ENCODE results near the gene PARP16.

Gene PARP16

DNA sequence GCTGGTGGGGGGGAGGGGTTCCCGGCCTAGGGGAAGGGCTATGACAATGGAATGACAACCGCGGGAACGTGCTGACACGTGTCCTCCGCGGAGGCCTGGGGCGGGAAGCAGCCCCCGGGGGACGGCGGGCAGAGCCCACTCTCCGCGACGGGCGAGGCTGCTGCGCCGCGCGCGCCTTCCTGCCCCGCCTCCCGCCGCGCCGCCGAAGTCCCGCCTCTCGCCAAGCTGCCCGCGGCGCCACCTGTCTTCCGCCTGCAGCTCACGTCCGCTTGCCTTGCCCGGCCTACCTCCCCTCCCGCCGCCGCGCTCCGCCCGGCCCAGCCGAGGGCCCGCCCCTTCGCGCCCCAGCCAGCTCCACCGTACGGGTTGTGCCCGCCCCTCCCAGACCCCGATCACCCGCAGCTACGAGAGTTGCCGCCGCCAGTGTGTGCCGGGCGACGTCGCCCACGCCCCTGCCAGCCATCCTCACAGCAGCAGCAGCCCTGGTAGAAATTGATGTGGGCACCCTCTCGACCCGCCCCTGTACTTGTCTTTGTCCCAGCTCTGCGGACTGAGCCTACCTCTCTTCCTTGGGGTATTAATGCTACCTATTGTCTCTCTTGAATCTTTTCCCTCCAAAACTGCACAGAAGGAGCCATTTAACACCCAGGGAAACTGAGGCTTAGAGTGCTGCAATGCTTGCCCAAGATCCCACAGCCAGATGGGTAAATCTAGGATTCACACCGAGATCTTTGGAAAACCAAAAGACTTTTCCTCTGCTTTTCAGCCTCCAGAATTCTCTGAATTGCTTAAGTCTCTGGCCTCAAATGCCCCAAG is at the start of gene PARP16:
Gene PARP16, minus strand, starts transcription at position 180 of the 816 bp plus-strand sequence. CDS start 457 bp downstream, outside the sequence.
- Histone ChIP-seq H3K4me1 (ENCODE audit: insufficient read depth, low read length) (peaks cover 10% of the 10 kb centered on the region; the same call in 1 of the 2 replicates), H3K9me3 (ENCODE audit: insufficient read depth, low read depth, low read length) (no peaks in the 10 kb centered on the region), H3K27ac (ENCODE audit: low read length) (no peak within 1 kb of the TSS), H3K36me3 (ENCODE audit: insufficient read depth, low read depth, low read length) (no peaks in the 10 kb centered on the region), H3K9ac (ENCODE audit: low read depth, low read length) (peak within 1 kb of the TSS; percentile 70), H3K27me3 (ENCODE audit: insufficient read depth, low read length) (peaks cover 26% of the 10 kb centered on the region), H3K4me3 (ENCODE audit: low read length) (peak within 1 kb of the TSS; percentile 76)

DNA sequence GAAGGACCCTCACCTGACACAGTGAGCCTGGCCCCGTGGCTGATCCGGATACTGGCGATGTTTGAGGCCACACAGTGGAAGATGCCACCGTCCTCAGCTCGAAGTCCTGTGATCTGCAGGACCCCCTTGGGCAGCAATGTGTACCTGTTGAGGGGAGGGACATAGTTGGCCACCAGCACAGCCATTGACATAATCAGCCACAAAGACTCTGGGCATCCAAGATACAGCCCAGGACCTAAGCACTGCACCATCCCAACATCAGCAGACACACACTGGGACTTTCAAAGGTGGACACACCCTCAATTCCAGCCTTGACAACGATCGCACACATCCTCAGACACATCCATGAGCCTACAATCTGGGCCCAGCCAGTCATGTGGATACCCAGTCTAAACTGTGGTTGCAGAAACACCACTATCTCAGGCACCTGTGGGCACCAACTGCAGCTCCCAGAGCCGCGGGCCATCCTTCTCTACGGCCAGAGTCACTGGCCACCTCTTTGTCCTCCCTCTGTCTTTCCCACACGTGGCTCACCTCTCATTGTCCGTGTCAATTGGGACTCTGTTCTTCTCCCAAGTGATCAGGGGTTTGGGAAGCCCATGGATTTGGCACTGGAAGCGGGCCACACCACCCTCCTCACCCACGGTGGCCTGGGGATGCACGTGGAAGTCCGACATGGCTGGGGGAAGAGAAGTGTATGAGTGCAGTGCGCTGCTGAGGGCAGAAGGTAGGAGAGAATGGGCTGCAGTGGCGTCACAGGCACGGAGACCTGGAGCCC is 48.8 kb upstream of the PARP16 start:
- Histone ChIP-seq H3K9me3 (ENCODE audit: insufficient read depth, low read depth, low read length) (no peaks in the 10 kb centered on the region), H3K9ac (ENCODE audit: low read depth, low read length) (no peak overlapping the region), H3K36me3 (ENCODE audit: insufficient read depth, low read depth, low read length) (peaks cover 19% of the 10 kb centered on the region; the same call in 1 of the 2 replicates), H3K27me3 (ENCODE audit: insufficient read depth, low read length) (no peaks in the 10 kb centered on the region), H3K27ac (ENCODE audit: low read length) (no peak overlapping the region), H3K4me3 (ENCODE audit: low read length) (no peak overlapping the region), H3K4me1 (ENCODE audit: insufficient read depth, low read length) (peaks cover 46% of the 10 kb centered on the region)

GRCh38 chr15:65334586-65335231 is 48.0 kb upstream of the PARP16 start:
- no peaks in the 10 kb centered on the region for H3K9me3 ChIP-seq (ENCODE audit: insufficient read depth, low read depth, low read length)
- no peak overlapping the region; the same call in 1 of the 2 replicates for H3K9ac ChIP-seq (ENCODE audit: low read depth, low read length)
- peaks cover 26% of the 10 kb centered on the region; the same call in 1 of the 2 replicates for H3K36me3 ChIP-seq (ENCODE audit: insufficient read depth, low read depth, low read length)
- H3K4me1 ChIP-seq (ENCODE audit: insufficient read depth, low read length): peaks cover 40% of the 10 kb centered on the region
- H3K27me3 ChIP-seq (ENCODE audit: insufficient read depth, low read length): no peaks in the 10 kb centered on the region
- no peak overlapping the region for H3K4me3 ChIP-seq (ENCODE audit: low read length)
- no peak overlapping the region for H3K27ac ChIP-seq (ENCODE audit: low read length)

DNA sequence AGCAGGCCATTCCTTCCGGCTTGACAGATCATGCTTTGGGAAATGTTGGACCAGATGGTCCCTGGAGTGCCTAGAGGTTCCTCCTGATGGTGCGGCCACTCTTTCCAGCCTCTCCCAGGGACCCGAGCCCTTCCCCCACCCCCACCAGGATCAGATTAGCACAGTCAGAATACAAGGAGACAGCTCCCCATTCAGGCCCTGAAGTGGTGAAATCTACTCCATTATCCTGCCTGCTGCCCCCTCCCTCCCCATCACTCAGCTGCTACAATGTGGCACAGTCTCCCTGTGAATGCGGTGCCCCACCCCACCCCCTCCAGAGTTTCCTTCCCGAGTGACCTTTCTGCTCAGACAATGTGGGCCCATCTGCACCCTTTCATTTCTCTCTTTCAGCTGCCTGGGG is 47.2 kb upstream of the PARP16 start:
- H3K4me3 ChIP-seq (ENCODE audit: low read length): no peak overlapping the region
- H3K9me3 ChIP-seq (ENCODE audit: insufficient read depth, low read depth, low read length): no peaks in the 10 kb centered on the region
- no peak overlapping the region for H3K27ac ChIP-seq (ENCODE audit: low read length)
- H3K27me3 ChIP-seq (ENCODE audit: insufficient read depth, low read length): no peaks in the 10 kb centered on the region
- peaks cover 35% of the 10 kb centered on the region for H3K4me1 ChIP-seq (ENCODE audit: insufficient read depth, low read length)
- H3K36me3 ChIP-seq (ENCODE audit: insufficient read depth, low read depth, low read length): peaks cover 29% of the 10 kb centered on the region; the same call in 1 of the 2 replicates
- H3K9ac ChIP-seq (ENCODE audit: low read depth, low read length): peak overlapping the region; percentile 30; the same call in 1 of the 2 replicates

GRCh38 chr15:65333148-65333820 is 46.6 kb upstream of the PARP16 start:
- peaks cover 29% of the 10 kb centered on the region; the same call in 1 of the 2 replicates for H3K36me3 ChIP-seq (ENCODE audit: insufficient read depth, low read depth, low read length)
- no peak overlapping the region for H3K4me3 ChIP-seq (ENCODE audit: low read length)
- H3K27ac ChIP-seq (ENCODE audit: low read length): no peak overlapping the region
- peaks cover 35% of the 10 kb centered on the region for H3K4me1 ChIP-seq (ENCODE audit: insufficient read depth, low read length)
- no peak overlapping the region for H3K9ac ChIP-seq (ENCODE audit: low read depth, low read length)
- no peaks in the 10 kb centered on the region for H3K9me3 ChIP-seq (ENCODE audit: insufficient read depth, low read depth, low read length)
- no peaks in the 10 kb centered on the region for H3K27me3 ChIP-seq (ENCODE audit: insufficient read depth, low read length)

GRCh38 chr15:65332391-65333147 is 45.9 kb upstream of the PARP16 start:
- Histone ChIP-seq H3K9ac (ENCODE audit: low read depth, low read length) (no peak overlapping the region), H3K4me3 (ENCODE audit: low read length) (no peak overlapping the region)

DNA sequence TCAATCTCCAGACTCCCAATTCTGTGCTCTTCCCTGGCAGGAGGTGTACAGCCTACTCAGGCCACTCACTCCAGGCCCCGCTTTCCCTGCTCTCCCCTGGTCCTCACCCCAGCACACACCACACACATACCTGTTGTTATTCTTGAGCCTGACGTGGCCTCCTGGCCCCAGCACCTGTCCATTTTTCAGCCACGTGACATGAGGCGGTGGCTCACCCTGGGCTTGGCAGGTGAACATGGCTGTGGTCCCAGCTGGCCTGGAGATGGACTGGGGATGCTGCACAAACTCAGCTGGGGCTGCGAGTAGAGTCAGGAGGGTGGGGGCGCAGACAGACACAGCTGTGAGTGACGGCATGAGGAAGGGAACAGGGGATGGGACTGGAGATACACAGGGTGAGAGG is 45.1 kb upstream of the PARP16 start:
- no peaks in the 10 kb centered on the region for H3K27me3 ChIP-seq (ENCODE audit: insufficient read depth, low read length)
- H3K36me3 ChIP-seq (ENCODE audit: insufficient read depth, low read depth, low read length): peaks cover 29% of the 10 kb centered on the region; the same call in 1 of the 2 replicates
- no peak overlapping the region for H3K4me3 ChIP-seq (ENCODE audit: low read length)
- peaks cover 27% of the 10 kb centered on the region; the same call in 1 of the 2 replicates for H3K4me1 ChIP-seq (ENCODE audit: insufficient read depth, low read length)
- H3K27ac ChIP-seq (ENCODE audit: low read length): no peak overlapping the region
- no peaks in the 10 kb centered on the region for H3K9me3 ChIP-seq (ENCODE audit: insufficient read depth, low read depth, low read length)
- no peak overlapping the region for H3K9ac ChIP-seq (ENCODE audit: low read depth, low read length)

More at GRCh38 chr15:65332391-65333147, 45.9 kb upstream of the PARP16 start:
- peaks cover 29% of the 10 kb centered on the region; the same call in 1 of the 2 replicates for H3K36me3 ChIP-seq (ENCODE audit: insufficient read depth, low read depth, low read length)
- H3K27me3 ChIP-seq (ENCODE audit: insufficient read depth, low read length): no peaks in the 10 kb centered on the region
- H3K9me3 ChIP-seq (ENCODE audit: insufficient read depth, low read depth, low read length): no peaks in the 10 kb centered on the region
- no peak overlapping the region for H3K27ac ChIP-seq (ENCODE audit: low read length)
- peaks cover 34% of the 10 kb centered on the region for H3K4me1 ChIP-seq (ENCODE audit: insufficient read depth, low read length)

- no peak overlapping the region for H3K4me3 ChIP-seq (ENCODE audit: low read length)
- no peaks in the 10 kb centered on the region for H3K27me3 ChIP-seq (ENCODE audit: insufficient read depth, low read length)
- peaks cover 20% of the 10 kb centered on the region; the same call in 1 of the 2 replicates for H3K4me1 ChIP-seq (ENCODE audit: insufficient read depth, low read length)
These were observed 44.4 kb upstream of the PARP16 start for GRCh38 chr15:65330934-65331645.

DNA sequence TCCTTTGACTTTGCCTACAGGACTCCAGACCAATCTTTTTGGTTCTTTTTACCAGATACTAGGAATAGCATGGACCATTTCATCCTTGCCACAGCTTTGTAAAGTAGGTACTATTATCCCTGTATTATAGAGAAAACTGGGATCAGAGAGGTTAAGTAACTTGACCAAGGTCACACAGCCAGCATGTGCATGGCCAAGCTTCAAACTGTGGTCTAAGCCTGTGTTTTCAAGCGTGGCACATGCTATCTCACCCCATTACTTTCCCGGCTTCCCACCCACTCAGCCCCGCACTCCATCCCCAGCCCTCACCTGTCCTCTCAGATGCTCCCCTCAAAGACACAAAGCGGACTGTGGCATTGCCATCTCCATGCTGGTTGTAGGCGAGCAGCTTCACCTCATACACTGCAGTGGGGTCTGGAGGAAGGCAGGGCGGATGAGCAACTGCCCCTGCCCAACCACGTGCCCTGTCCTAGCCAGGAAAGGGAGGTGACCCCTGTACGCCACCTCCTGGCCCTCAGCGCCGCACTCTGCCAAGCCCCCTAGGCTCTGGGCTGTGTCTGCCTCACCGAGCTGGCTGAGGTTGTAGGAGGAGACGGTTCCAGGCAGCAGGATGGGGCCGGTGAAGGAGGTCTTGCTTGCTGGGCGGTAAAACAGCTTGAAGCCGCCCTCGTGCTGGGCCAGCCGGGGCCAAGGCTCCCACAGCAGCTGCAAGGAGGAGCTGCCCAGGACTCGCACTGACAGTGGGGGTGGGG is 43.5 kb upstream of the PARP16 start:
- no peak overlapping the region for H3K9ac ChIP-seq (ENCODE audit: low read depth, low read length)
- no peaks in the 10 kb centered on the region for H3K27me3 ChIP-seq (ENCODE audit: insufficient read depth, low read length)
- H3K36me3 ChIP-seq (ENCODE audit: insufficient read depth, low read depth, low read length): peaks cover 29% of the 10 kb centered on the region; the same call in 1 of the 2 replicates
- H3K4me1 ChIP-seq (ENCODE audit: insufficient read depth, low read length): peaks cover 20% of the 10 kb centered on the region; the same call in 1 of the 2 replicates
- H3K9me3 ChIP-seq (ENCODE audit: insufficient read depth, low read depth, low read length): no peaks in the 10 kb centered on the region
- H3K27ac ChIP-seq (ENCODE audit: low read length): no peak overlapping the region
- H3K4me3 ChIP-seq (ENCODE audit: low read length): no peak overlapping the region

More at GRCh38 chr15:65330934-65331645, 44.4 kb upstream of the PARP16 start:
- no peak overlapping the region for H3K27ac ChIP-seq (ENCODE audit: low read length)
- no peaks in the 10 kb centered on the region for H3K9me3 ChIP-seq (ENCODE audit: insufficient read depth, low read depth, low read length)
- H3K9ac ChIP-seq (ENCODE audit: low read depth, low read length): no peak overlapping the region
- peaks cover 29% of the 10 kb centered on the region; the same call in 1 of the 2 replicates for H3K36me3 ChIP-seq (ENCODE audit: insufficient read depth, low read depth, low read length)
